ENCODE data around the gene KCNN3. TPM values are rescaled to one million over a fixed set of nuclear protein-coding genes. Genes with fewer than 3 reads are reported as not detected.

The KCNN3 gene
- total RNA-seq, 2 donors from 2014 or later, result 0.04 to 0.32 TPM

- ATAC-seq (no peak), DNase-seq (ENCODE audit: low spot score in 2 of 2) (no peak)
- Mint-ChIP-seq H3K9me3 (no peaks in the 10 kb centered on the region), H3K27ac (peak overlapping the region in 1 of 2 donors; percentile 34), H3K36me3 (no peaks in the 10 kb centered on the region)
Measured at GRCh38 chr1:154884869-154885701, 15.0 kb upstream of the KCNN3 start.

GRCh38 chr1:154883919-154884868 lies 14.1 kb upstream of the KCNN3 start:
- ATAC-seq (no peak), DNase-seq (ENCODE audit: low spot score in 2 of 2) (no peak)
- Mint-ChIP-seq H3K36me3 (no peaks in the 10 kb centered on the region), H3K9me3 (no peaks in the 10 kb centered on the region), H3K27ac (no peak overlapping the region)

- Mint-ChIP-seq H3K27ac (no peak overlapping the region), H3K36me3 (no peaks in the 10 kb centered on the region), H3K9me3 (no peaks in the 10 kb centered on the region)
- ATAC-seq, result no peak
- DNase-seq (ENCODE audit: low spot score in 2 of 2), result no peak
Measured at GRCh38 chr1:154881820-154882535, 11.9 kb upstream of the KCNN3 start.

GRCh38 chr1:154880671-154881070 lies 10.6 kb upstream of the KCNN3 start:
- Mint-ChIP-seq H3K9me3 (no peaks in the 10 kb centered on the region), H3K27ac (no peak overlapping the region), H3K36me3 (no peaks in the 10 kb centered on the region)
- ATAC-seq (no peak), DNase-seq (ENCODE audit: low spot score in 2 of 2) (no peak)

- Mint-ChIP-seq H3K27ac (no peak overlapping the region), H3K36me3 (no peaks in the 10 kb centered on the region), H3K9me3 (no peaks in the 10 kb centered on the region)
- DNase-seq (ENCODE audit: low spot score in 2 of 2) (no peak), ATAC-seq (no peak)
Measured at GRCh38 chr1:154879038-154879421, 8.9 kb upstream of the KCNN3 start.

- Mint-ChIP-seq H3K27ac (no peak overlapping the region), H3K36me3 (no peaks in the 10 kb centered on the region), H3K9me3 (no peaks in the 10 kb centered on the region)
- peak; percentile 72 to 74 for DNase-seq (ENCODE audit: low spot score in 2 of 2)
- peak; percentile 94 to 95 for ATAC-seq
Measured at GRCh38 chr1:154878371-154879037, 8.4 kb upstream of the KCNN3 start.

GRCh38 chr1:154877370-154877974 lies 7.4 kb upstream of the KCNN3 start:
- H3K27ac Mint-ChIP-seq, result no peak overlapping the region
- H3K36me3 Mint-ChIP-seq, result no peaks in the 10 kb centered on the region
- no peak for ATAC-seq
- DNase-seq (ENCODE audit: low spot score in 2 of 2), result no peak
- no peaks in the 10 kb centered on the region for H3K9me3 Mint-ChIP-seq

- Mint-ChIP-seq H3K9me3 (no peaks in the 10 kb centered on the region), H3K36me3 (no peaks in the 10 kb centered on the region), H3K27ac (no peak overlapping the region)
- DNase-seq (ENCODE audit: low spot score in 2 of 2) (no peak), ATAC-seq (no peak)
Measured at GRCh38 chr1:154876842-154877369, 6.8 kb upstream of the KCNN3 start.

GRCh38 chr1:154874465-154874864 lies 4.4 kb upstream of the KCNN3 start:
- Mint-ChIP-seq H3K9me3 (no peaks in the 10 kb centered on the region), H3K27ac (no peak overlapping the region), H3K36me3 (no peaks in the 10 kb centered on the region)
- ATAC-seq, result no peak
- no peak for DNase-seq (ENCODE audit: low spot score in 2 of 2)

GRCh38 chr1:154873321-154873950 lies 3.4 kb upstream of the KCNN3 start:
- no peak for ATAC-seq
- no peaks in the 10 kb centered on the region for H3K36me3 Mint-ChIP-seq
- no peaks in the 10 kb centered on the region for H3K9me3 Mint-ChIP-seq
- no peak for DNase-seq (ENCODE audit: low spot score in 2 of 2)
- H3K27ac Mint-ChIP-seq, result no peak overlapping the region

- no peak overlapping the region for H3K27ac Mint-ChIP-seq
- no peaks in the 10 kb centered on the region for H3K36me3 Mint-ChIP-seq
- ATAC-seq (no peak), DNase-seq (ENCODE audit: low spot score in 2 of 2) (no peak)
- no peaks in the 10 kb centered on the region for H3K9me3 Mint-ChIP-seq
Measured at GRCh38 chr1:154871374-154871773, 1.3 kb upstream of the KCNN3 start.

- Mint-ChIP-seq H3K9me3 (no peaks in the 10 kb centered on the region), H3K36me3 (no peaks in the 10 kb centered on the region), H3K27ac (no peak overlapping the region)
- no peak for ATAC-seq
- DNase-seq (ENCODE audit: low spot score in 2 of 2), result no peak
Measured at GRCh38 chr1:154870734-154871133, 653 bp upstream of the KCNN3 start.

GRCh38 chr1:154869351-154870114 lies 548 bp downstream of the KCNN3 start:
- Mint-ChIP-seq H3K36me3 (no peaks in the 10 kb centered on the region), H3K27ac (no peak overlapping the region), H3K9me3 (no peaks in the 10 kb centered on the region)
- no peak for ATAC-seq
- no peak for DNase-seq (ENCODE audit: low spot score in 2 of 2)

- DNase-seq (ENCODE audit: low spot score in 2 of 2) (no peak), ATAC-seq (no peak)
- Mint-ChIP-seq H3K36me3 (no peaks in the 10 kb centered on the region), H3K27ac (peak overlapping the region in 1 of 2 donors; percentile 61), H3K9me3 (no peaks in the 10 kb centered on the region)
Measured at GRCh38 chr1:154867841-154868605, 2.1 kb downstream of the KCNN3 start.
